H1 (cell line): ENCODE measurements around the gene PCDHB3. TPM values are rescaled to one million over a fixed set of nuclear protein-coding genes. Genes with fewer than 3 reads are reported as not detected.

Experiments
- CTCF ChIA-PET: fragments of 300-600 bp; sonication (Branson Sonifier 250); formaldehyde crosslinking; loops from one replicate; lab custom pipeline; 2021; ENCODE audit not compliant: partially characterized antibody; lab: Charles Lee
- POLR2A ChIA-PET: fragments of 300-600 bp; sonication (Branson Sonifier 250); formaldehyde crosslinking; loops from one replicate; lab custom pipeline; 2021; ENCODE audit warnings: inconsistent platforms; ENCODE audit not compliant: partially characterized antibody; lab: Charles Lee
- DNase-seq, 2 experiments: peaks; one replicate each; pipeline versions ENCODE4 v3.0.0 to v3.0.0-alpha.2; 2010 to 2022; ENCODE audit warnings: low spot score in 2 of 2, low read depth in 1 of 2, mixed read lengths in 1 of 2
- FAIRE-seq: peaks from 2 replicates; lab custom pipeline; 2011; peaks lifted over from hg19 to GRCh38; lab: Jason Lieb, UNC
- H2AFZ ChIP-seq: 2 replicates; pipeline ENCODE4 v1.8.1; 2012; ENCODE audit warnings: low read length, inconsistent platforms
- H2AK5ac ChIP-seq: 2 replicates; pipeline ENCODE4 v1.6.1; 2013; ENCODE audit warnings: low read depth, low read length
- H2BK120ac ChIP-seq: replicated peaks from 2 replicates; pipeline ENCODE3; 2013; ENCODE audit warnings: low read depth, low read length, inconsistent platforms
- H2BK12ac ChIP-seq: 2 replicates; pipeline ENCODE4 v1.6.1; 2013; ENCODE audit warnings: low read depth, low read length
- H2BK15ac ChIP-seq: 2 replicates; pipeline ENCODE4 v1.6.1; 2013; ENCODE audit warnings: low read length
- H2BK20ac ChIP-seq: 2 replicates; pipeline ENCODE4 v1.6.1; 2013; ENCODE audit warnings: low read length
- H2BK5ac ChIP-seq: 2 replicates; pipeline ENCODE4 v1.6.1; 2013; ENCODE audit warnings: low read depth, low read length
- H3K14ac ChIP-seq: 2 replicates; pipeline ENCODE4 v1.6.1; 2013; ENCODE audit warnings: inconsistent platforms; ENCODE audit not compliant: insufficient read length
- H3K18ac ChIP-seq: 2 replicates; pipeline ENCODE4 v1.6.1; 2013; ENCODE audit warnings: low read length; ENCODE audit errors: extremely low read depth
- H3K23ac ChIP-seq: 2 replicates; pipeline ENCODE4 v1.6.1; 2013; ENCODE audit warnings: inconsistent platforms; ENCODE audit not compliant: insufficient read length
- H3K23me2 ChIP-seq: 2 replicates; pipeline ENCODE4 v1.6.1; 2013; ENCODE audit warnings: low read depth, low read length
- H3K27ac ChIP-seq: 2 replicates; pipeline ENCODE4 v1.6.1; 2011; ENCODE audit warnings: low read depth, low read length, inconsistent platforms
- H3K27me3 ChIP-seq, 4 experiments: replicated peaks in 1 of 4; 1 replicate in 1 of 4; 2 replicates in 3 of 4; pipeline versions ENCODE4 v1.6.1 to v1.8.1; 2011 to 2013; ENCODE audit warnings: low read length in 3 of 4, mild to moderate bottlenecking in 3 of 4, inconsistent platforms in 2 of 4, mixed read lengths in 2 of 4, moderate library complexity in 1 of 4; ENCODE audit not compliant: control insufficient read depth in 3 of 4, insufficient read depth in 3 of 4; ENCODE audit errors: extremely low read depth in 1 of 4
- H3K36me3 ChIP-seq, 4 experiments: 2 replicates each; pipeline versions ENCODE4 v1.6.1 to v1.8.1; 2011 to 2013; ENCODE audit warnings: mild to moderate bottlenecking in 4 of 4, low read length in 3 of 4, moderate library complexity in 2 of 4, control low read depth in 1 of 4, inconsistent platforms in 1 of 4; ENCODE audit not compliant: insufficient read depth in 4 of 4, control insufficient read depth in 2 of 4
- H3K4ac ChIP-seq: replicated peaks from 2 replicates; pipeline ENCODE3; 2013; ENCODE audit warnings: low read length, low read depth, mixed read lengths, inconsistent platforms; ENCODE audit not compliant: insufficient read length
- H3K4me1 ChIP-seq, 4 experiments: replicated peaks in 1 of 4; 1 replicate in 1 of 4; 2 replicates in 3 of 4; pipeline versions ENCODE4 v1.6.1 to v1.8.1; 2011 to 2013; ENCODE audit warnings: low read length in 3 of 4, inconsistent platforms in 2 of 4, mixed read lengths in 1 of 4; ENCODE audit not compliant: insufficient read depth in 4 of 4, control insufficient read depth in 3 of 4
- H3K4me2 ChIP-seq, 2 experiments: 2 replicates each; pipeline versions ENCODE4 v1.6.1 to v1.8.1; 2011 to 2013; ENCODE audit warnings: low read depth in 2 of 2, low read length in 2 of 2, control low read depth in 1 of 2, inconsistent platforms in 1 of 2, mild to moderate bottlenecking in 1 of 2; ENCODE audit not compliant: insufficient read depth in 1 of 2
- H3K4me3 ChIP-seq, 4 experiments: fragments of 200-600, 300-600 bp in 1 of 4; sonication (generic), shearing (Covaris generic), sonication (Bioruptor Twin) in 1 of 4; 2 replicates each; pipeline versions ENCODE4 v1.5.1 to v1.8.1; 2011 to 2016; ENCODE audit warnings: low read length in 4 of 4, low read depth in 3 of 4, control low read depth in 2 of 4, inconsistent platforms in 2 of 4, mild to moderate bottlenecking in 2 of 4, mixed read lengths in 1 of 4, moderate library complexity in 1 of 4; ENCODE audit not compliant: insufficient read depth in 2 of 4; ENCODE audit errors: extremely low read depth in 1 of 4
- H3K56ac ChIP-seq: replicated peaks from 2 replicates; pipeline ENCODE3; 2013; ENCODE audit warnings: low read depth, mild to moderate bottlenecking, mixed read lengths, low read length, inconsistent platforms; ENCODE audit not compliant: insufficient read length
- H3K79me1 ChIP-seq: 2 replicates; pipeline ENCODE4 v1.6.1; 2013; ENCODE audit warnings: low read depth, low read length, control low read depth
- H3K79me2 ChIP-seq, 2 experiments: 2 replicates each; pipeline versions ENCODE4 v1.6.1 to v1.8.1; 2012 to 2013; ENCODE audit warnings: low read length in 2 of 2, mild to moderate bottlenecking in 2 of 2, inconsistent platforms in 1 of 2; ENCODE audit not compliant: insufficient read depth in 2 of 2, control insufficient read depth in 1 of 2
- H3K9ac ChIP-seq, 4 experiments: replicated peaks in 1 of 4; 1 replicate in 1 of 4; 2 replicates in 3 of 4; pipeline versions ENCODE4 v1.6.1 to v1.8.1; 2011 to 2013; ENCODE audit warnings: low read depth in 3 of 4, low read length in 3 of 4, control low read depth in 2 of 4, mild to moderate bottlenecking in 2 of 4, moderate library complexity in 2 of 4, inconsistent platforms in 1 of 4; ENCODE audit errors: extremely low read depth in 1 of 4
- H3K9me3 ChIP-seq, 2 experiments: 2 replicates each; pipeline versions ENCODE4 v1.6.1 to v1.8.1; 2012 to 2013; ENCODE audit warnings: mild to moderate bottlenecking in 2 of 2, moderate library complexity in 2 of 2, control low read depth in 1 of 2, inconsistent platforms in 1 of 2, low read depth in 1 of 2, low read length in 1 of 2, mixed read lengths in 1 of 2; ENCODE audit not compliant: insufficient read depth in 2 of 2
- H4K20me1 ChIP-seq, 2 experiments: replicated peaks in 1 of 2; 2 replicates each; pipeline versions ENCODE3 to v1.8.1; 2011 to 2013; ENCODE audit warnings: inconsistent platforms in 2 of 2, low read length in 2 of 2, mild to moderate bottlenecking in 1 of 2; ENCODE audit not compliant: insufficient read depth in 2 of 2, control insufficient read depth in 1 of 2
- H4K5ac ChIP-seq: 2 replicates; pipeline ENCODE4 v1.6.1; 2013; ENCODE audit warnings: low read length, low read depth, mixed read lengths, inconsistent platforms; ENCODE audit not compliant: insufficient read length
- H4K8ac ChIP-seq: 2 replicates; pipeline ENCODE4 v1.8.0; 2013; ENCODE audit warnings: mild to moderate bottlenecking, moderate library complexity, low read length, inconsistent platforms; ENCODE audit not compliant: insufficient read depth; ENCODE audit errors: extremely low read depth
- H4K91ac ChIP-seq: replicated peaks from 2 replicates; pipeline ENCODE3; 2013; ENCODE audit warnings: low read length, mixed read lengths, inconsistent platforms; ENCODE audit not compliant: insufficient read length
- BACH1 ChIP-seq: IDR thresholded peaks from 2 replicates; pipeline ENCODE4 v1.6.1; 2012; ENCODE audit warnings: low read length, improper control_type of control experiment
- CEBPB ChIP-seq: IDR thresholded peaks from 2 replicates; pipeline ENCODE4 v1.6.1; 2012; ENCODE audit warnings: low read depth, low read length
- MAFK ChIP-seq: IDR thresholded peaks from 2 replicates; pipeline ENCODE4 v1.6.1; 2012; ENCODE audit warnings: low read depth, mild to moderate bottlenecking, improper control_type of control experiment, low read length
- POLR2A ChIP-seq, 2 experiments: IDR thresholded peaks; 1 replicate in 1 of 2; 2 replicates in 1 of 2; pipeline ENCODE4 v1.6.1; 2011; ENCODE audit warnings: low read depth in 2 of 2, low read length in 2 of 2, mild to moderate bottlenecking in 2 of 2; ENCODE audit errors: control extremely low read depth in 1 of 2
- RAD21 ChIP-seq, 2 experiments: IDR thresholded peaks in 1 of 2; conservative IDR thresholded peaks in 1 of 2; 2 replicates each; pipeline ENCODE4 v1.6.1; 2011; ENCODE audit warnings: low read depth in 2 of 2, low read length in 2 of 2, improper control_type of control experiment in 1 of 2, inconsistent platforms in 1 of 2, mild to moderate bottlenecking in 1 of 2, moderate library complexity in 1 of 2
- SIRT6 ChIP-seq: IDR thresholded peaks from one replicate; pipeline ENCODE4 v1.7.1; 2012; ENCODE audit warnings: low read length, inconsistent platforms
- USF2 ChIP-seq: IDR thresholded peaks from 2 replicates; pipeline ENCODE4 v1.6.1; 2011; ENCODE audit warnings: low read length, improper control_type of control experiment
- whole genome bisulfite sequencing, 2 experiments: shearing (Covaris generic) in 1 of 2; methylation state at CpG; one replicate each; pipeline versions ENCODE4 v1.1.6 to v1.1.7; 2013 to 2015; ENCODE audit warnings: low lambda C conversion rate in 2 of 2, mixed read lengths in 2 of 2, inconsistent platforms in 1 of 2, low coverage in 1 of 2, missing lambda C conversion rate in 1 of 2; ENCODE audit not compliant: insufficient replicate concordance in 2 of 2, insufficient coverage in 1 of 2, insufficient read length in 1 of 2; ENCODE audit errors: extremely low coverage in 1 of 2, missing lambda C conversion rate in 1 of 2; 5-methylcytosine and 5-hydroxymethylcytosine counted together
- polyA plus RNA-seq, 7 experiments: library from polyadenylated mRNA; depleted of rRNA in 3 of 7; stranded (reverse) in 5 of 7; unstranded in 2 of 7; fragments of >200 nt in 5 of 7; fragments of 200-250 nt in 2 of 7; gene quantifications; 1 replicate in 5 of 7; 2 replicates in 1 of 7; 4 replicates in 1 of 7; pipeline versions ENCODE4 v1.2.1 to v1.2.3, GENCODE V29; 2011 to 2013; ENCODE audit warnings: missing spikeins in 2 of 7, mixed read lengths in 2 of 7
- total RNA-seq: library from RNA; stranded (reverse); fragmentation: NEBNext Ultra II Directional; extraction: Animal tissue kit (Norgen Biotek cat#: 25700); gene quantifications from 2 replicates; pipeline ENCODE4 v1.2.1, GENCODE V29; 2021

The PCDHB3 gene
- total and polyA plus RNA-seq, 2 of the 8 experiments (the other 6 are each of a cell fraction or from before 2014, with no cell fraction given) = 1.6 to 3.4 TPM

DNA sequence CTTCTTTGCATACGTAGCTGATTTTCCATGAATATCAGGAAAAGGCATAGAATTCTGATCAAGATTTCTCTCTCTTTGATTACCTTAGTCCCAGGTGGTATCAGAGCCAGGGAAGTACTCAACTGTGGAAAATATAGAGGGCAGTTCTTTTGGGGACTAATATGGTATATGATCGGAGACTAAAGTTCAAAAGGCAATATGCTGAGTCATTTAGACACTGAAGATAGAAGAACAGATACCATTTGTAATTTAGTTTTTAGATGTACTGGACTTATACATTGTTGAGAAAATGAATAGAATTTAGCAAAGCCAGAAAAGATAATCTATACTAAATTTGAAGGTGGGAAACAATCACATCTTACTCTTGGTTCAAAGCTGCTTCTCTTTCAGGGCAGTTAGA is 5.1 kb downstream of the PCDHB3 start:
- H3K23me2 ChIP-seq = no peaks in the 10 kb centered on the region
- no peak overlapping the region for H3K27ac ChIP-seq
- no peak overlapping the region for H3K4ac ChIP-seq
- H2AFZ ChIP-seq = no peak overlapping the region
- CTCF ChIA-PET = interaction anchor here (1.3 to 2.5 kb wide), 2 partner anchors 11 to 16 kb away, joined by 4 to 11 read pairs; partner anchors contain the start of genes PCDHB2 and PCDHB4
- no peaks in the 10 kb centered on the region for H4K20me1 ChIP-seq
- FAIRE-seq (no peak), DNase-seq (no peak)
- no peak overlapping the region for H3K56ac ChIP-seq
- no peak overlapping the region for H3K14ac ChIP-seq
- no peak overlapping the region for H3K4me2 ChIP-seq
- 87% methylated on average over 2 of the region's 2 CpGs; no CpG with 5 or more reads in 1 of the 2 experiments for WGBS, 2 experiments
- peaks cover 0 to 15% (median 3%) of the 10 kb centered on the region in 4 experiments; a peak in 3 of 8 replicates for H3K36me3 ChIP-seq
- H3K4me1 ChIP-seq = no peaks in the 10 kb centered on the region; a peak in 2 of 7 replicates
- no peaks in the 10 kb centered on the region; a peak in 2 of 4 replicates for H3K9me3 ChIP-seq
- no peak overlapping the region for H3K4me3 ChIP-seq
- no peaks in the 10 kb centered on the region for H3K27me3 ChIP-seq
- no peaks in the 10 kb centered on the region for H3K79me1 ChIP-seq
- H2AK5ac ChIP-seq = no peak overlapping the region
- H3K18ac ChIP-seq = no peak overlapping the region
- H4K8ac ChIP-seq = no peak overlapping the region
- POLR2A ChIA-PET = interaction anchor here (1.8 kb wide), 1 partner anchor 11 kb away, joined by 8 read pairs; the partner anchor contains the start of gene PCDHB2
- no peak overlapping the region for H2BK120ac ChIP-seq
- H2BK5ac ChIP-seq = no peak overlapping the region
- no peaks in the 10 kb centered on the region for H3K79me2 ChIP-seq
- no peak overlapping the region for H2BK12ac ChIP-seq
- H4K5ac ChIP-seq = no peak overlapping the region
- H2BK15ac ChIP-seq = no peak overlapping the region
- no peak overlapping the region for H2BK20ac ChIP-seq
- no peak overlapping the region for H3K9ac ChIP-seq
- H4K91ac ChIP-seq = no peak overlapping the region
- no peak overlapping the region for H3K23ac ChIP-seq
- TF ChIP-seq POLR2A (IDR thresholded peaks at IDR 0.05; ENCODE audit: control extremely low read depth in 1 of 2, low read depth in 2 of 2, low read length in 2 of 2) (no peak), RAD21 (IDR thresholded peaks at IDR 0.05 in 1 of 2, conservative IDR thresholded peaks at IDR 0.05 in 1 of 2; ENCODE audit: low read depth in 2 of 2, low read length in 2 of 2) (no peak), CEBPB (no peak), MAFK (no peak), USF2 (no peak), BACH1 (no peak), SIRT6 (no peak)
